Midbrain (tissue), 1 donor: ENCODE results near the gene ADCY3.
A peak's percentile ranks its signal among the peaks of the same experiment; 100 is the strongest.

Source experiments
- DNase-seq: peaks from one replicate; lab custom pipeline; 2025; lab: John Stamatoyannopoulos, UW

ADCY3 gene

DNA sequence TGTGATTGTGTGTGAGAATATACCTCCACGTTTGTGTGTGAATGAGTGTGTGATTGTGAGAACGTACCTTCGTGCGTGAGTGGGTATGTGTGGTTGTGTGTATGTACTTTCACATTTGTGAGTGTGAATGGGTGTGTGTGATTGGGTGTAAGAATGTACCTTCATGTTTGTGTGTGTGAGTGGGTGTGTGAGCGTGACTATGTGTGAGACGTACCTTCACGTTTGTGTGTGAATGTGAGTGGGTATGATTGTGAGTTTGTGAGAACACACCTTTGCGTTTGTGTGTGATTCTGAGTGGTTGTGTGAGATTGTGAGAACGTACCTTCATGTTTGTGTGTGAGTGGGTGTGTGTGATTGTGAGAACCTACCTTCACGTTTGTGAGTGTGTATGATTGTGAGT is 5.8 kb upstream of the ADCY3 start:
- no peak for DNase-seq

- DNase-seq = no peak
Observed at GRCh38 chr2:24924732-24925131, 4.7 kb upstream of the ADCY3 start.

DNA sequence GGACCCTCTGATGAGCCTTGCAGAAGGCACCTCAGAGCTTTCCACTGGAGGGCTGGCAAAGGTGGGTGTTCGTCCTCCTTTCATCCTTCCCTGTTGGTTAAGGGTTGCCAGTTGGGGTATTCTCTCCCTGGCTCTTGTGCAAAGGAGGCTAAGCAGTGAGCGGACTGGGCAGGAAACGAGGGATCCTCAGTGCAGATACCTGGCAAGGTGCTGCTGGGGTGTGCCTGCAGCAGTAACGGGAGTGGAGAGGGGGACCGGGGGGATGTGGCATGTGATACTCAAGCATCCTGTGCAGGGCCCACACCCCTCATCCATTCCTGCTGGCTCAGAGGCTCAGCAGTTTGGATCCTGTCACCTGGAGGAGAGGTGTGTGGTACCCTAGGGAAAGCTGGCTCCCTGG is 4.2 kb upstream of the ADCY3 start:
- DNase-seq = no peak

- DNase-seq = no peak
Observed at GRCh38 chr2:24923106-24923505, 3.1 kb upstream of the ADCY3 start.

GRCh38 chr2:24922556-24922955 is 2.5 kb upstream of the ADCY3 start:
- DNase-seq = no peak

- no peak for DNase-seq
Observed at GRCh38 chr2:24920809-24921441, 888 bp upstream of the ADCY3 start.

DNA sequence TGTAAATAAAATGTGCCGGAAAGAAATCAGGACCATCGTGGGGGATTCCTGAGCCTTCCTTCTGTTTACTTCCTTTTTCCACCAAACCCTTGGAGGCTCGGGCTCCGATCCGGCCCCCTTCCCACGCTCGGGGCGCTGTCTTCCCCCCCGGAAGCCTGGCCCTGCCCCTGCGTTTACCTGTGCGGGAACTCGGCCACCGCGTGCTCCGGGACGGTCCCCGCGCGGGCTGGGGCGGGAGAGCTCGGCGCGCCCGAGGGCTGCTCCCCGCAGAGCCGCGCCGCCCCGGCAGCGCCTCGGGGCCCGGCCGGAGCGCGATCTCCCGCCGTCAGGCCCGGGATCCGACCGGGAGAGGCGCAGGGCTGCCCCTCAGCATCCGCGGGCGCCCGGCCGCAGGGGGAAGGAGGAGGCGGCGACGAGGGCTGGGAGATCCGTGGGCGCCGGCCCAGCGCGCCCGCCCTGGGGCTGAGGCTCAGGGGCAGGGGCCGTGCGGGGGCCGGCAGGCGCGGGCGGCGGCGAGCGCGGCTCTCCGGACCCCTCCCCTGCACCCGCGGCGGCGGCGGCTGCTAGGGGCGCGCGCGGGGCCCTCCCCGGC is 435 bp downstream of the ADCY3 start:
- no peak for DNase-seq

- no peak for DNase-seq
Observed at GRCh38 chr2:24919037-24919505, 966 bp downstream of the ADCY3 start.

- DNase-seq = no peak
Observed at GRCh38 chr2:24918326-24919036, 1.6 kb downstream of the ADCY3 start.

DNA sequence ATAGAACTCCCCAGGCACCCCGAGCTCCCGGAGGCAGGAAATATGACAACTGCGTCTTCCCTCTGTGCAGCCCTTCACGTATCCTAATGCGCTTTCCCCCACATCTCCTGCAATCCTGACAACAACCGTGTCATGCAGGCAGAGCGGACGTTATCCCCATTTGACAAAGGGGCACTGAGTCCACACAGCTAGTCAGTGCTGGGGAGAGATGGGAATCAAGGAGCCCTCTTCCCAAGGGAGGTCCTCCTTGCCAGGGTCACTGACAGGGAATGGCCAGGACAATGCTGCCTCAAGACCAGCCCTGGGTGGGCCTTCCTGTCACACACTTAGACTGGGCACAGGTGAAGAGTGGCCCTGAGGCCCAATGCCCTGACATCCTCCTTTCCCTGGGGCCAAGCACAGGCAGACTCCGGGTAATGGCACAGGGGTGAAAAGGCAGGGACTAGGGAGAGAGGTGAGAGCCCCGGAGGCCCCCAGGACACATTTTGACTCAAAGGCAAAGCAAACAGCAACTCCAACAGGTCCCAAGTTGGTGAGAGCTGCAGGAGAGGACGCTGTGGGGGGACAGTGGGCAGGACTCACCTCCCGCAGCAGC is 2.2 kb downstream of the ADCY3 start:
- no peak for DNase-seq

GRCh38 chr2:24917086-24917485 is 3.0 kb downstream of the ADCY3 start:
- DNase-seq = no peak

DNA sequence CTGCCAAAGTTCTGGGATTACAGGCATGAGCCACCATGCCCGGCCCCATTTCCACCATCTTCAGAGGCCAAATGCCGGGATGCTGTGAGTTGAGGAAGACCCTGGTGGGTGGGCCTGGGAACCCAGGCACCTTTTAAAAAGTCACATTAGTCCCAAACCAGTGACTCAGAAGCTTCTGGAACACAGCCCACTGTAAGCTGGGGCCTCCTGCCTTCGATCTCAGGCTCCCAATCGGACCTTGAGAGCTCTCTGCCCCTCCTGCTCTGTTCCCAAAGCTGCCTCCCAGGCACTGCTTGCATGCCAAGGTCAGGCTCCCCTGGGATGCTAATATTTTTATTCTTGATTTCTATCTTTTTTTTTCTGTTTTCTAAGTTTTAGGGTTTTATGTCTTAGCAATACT is 4.2 kb downstream of the ADCY3 start:
- DNase-seq = no peak

DNA sequence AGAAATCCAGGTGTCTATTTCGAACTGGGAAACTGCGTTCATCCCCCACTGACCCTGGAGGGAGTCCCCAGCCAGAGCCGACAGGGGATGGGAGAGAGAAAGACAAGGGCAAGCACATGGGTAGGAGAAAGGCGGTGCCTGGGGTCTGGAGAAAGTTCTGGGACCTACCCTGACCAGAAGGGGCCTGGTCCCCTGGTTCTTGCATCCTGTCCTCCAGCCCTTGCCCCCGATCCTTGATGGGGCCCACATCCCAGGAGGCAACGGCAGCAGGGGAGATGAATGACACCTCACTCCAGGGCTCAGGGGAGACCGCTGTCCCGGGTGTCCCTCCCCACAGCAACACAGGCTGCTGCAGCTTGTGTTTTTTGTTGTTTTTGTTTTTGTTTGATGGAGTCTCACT is 4.9 kb downstream of the ADCY3 start:
- DNase-seq = no peak

GRCh38 chr2:24914713-24915112 is 5.3 kb downstream of the ADCY3 start:
- no peak for DNase-seq

- peak; percentile 32 for DNase-seq
Observed at GRCh38 chr2:24913911-24914310, 6.1 kb downstream of the ADCY3 start.

- no peak for DNase-seq
Observed at GRCh38 chr2:24912986-24913385, 7.1 kb downstream of the ADCY3 start.

GRCh38 chr2:24912523-24912922 is 7.5 kb downstream of the ADCY3 start:
- no peak for DNase-seq

- no peak for DNase-seq
Observed at GRCh38 chr2:24910245-24910644, 9.8 kb downstream of the ADCY3 start.

GRCh38 chr2:24909555-24910177 is 10.4 kb downstream of the ADCY3 start:
- DNase-seq = no peak

DNA sequence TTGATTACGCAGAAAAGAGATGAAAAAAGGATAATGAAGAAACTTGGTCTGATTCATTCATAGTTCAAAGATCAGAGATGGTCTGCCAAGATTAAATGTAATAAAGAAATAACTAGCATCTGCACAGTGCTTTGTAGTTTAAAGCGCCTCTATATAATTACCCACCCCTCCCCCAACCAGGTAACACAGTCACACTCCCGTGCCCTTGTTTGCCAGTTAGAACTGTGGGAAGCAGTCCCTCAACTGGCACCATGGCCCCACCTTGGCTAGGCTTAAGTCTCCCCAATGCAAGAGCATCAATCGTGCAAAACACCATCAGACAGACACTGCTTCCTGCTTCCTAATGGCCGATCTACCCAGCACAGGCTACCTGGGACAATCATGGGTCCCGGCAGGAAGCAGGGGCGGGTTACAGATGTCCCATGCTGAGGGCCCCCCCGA is 11.6 kb downstream of the ADCY3 start:
- no peak for DNase-seq

GRCh38 chr2:24907116-24907515 is 12.9 kb downstream of the ADCY3 start:
- DNase-seq = no peak

- no peak for DNase-seq
Observed at GRCh38 chr2:24906466-24906865, 13.6 kb downstream of the ADCY3 start.
